DMS153 treated with DMSO at 0.1 percent for 48 hours (cell line): ENCODE results near the gene GPR155.
"Not testable (repeated sequence)": the region's sequence is repeated elsewhere in the genome, so short reads cannot be mapped to it uniquely, and the experiment has no call there.

ENCODE experiments used
- DNase-seq: peaks from one replicate; lab custom pipeline; 2025; ENCODE audit not compliant: unreplicated experiment; lab: John Stamatoyannopoulos, UW

Gene GPR155

DNA sequence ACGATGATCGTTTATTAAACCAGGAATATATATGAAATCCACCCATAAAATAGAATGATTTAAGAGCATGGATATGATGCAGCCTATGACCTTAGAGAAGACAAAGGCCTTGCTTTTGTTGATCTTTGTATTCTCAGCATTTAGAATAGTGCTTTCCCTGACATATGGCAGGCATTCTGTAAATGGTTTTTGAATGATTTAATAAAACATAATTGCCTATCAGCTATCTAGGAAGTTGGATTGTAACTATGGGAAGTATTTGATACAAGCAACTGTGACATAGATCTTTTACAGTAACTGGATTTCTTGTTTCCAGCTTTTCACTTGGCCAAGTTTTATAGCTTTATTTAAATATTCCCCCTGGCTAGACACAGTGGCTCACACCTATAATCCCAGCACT, 5.1 kb upstream of the GPR155 start:
- no peak for DNase-seq

DNA sequence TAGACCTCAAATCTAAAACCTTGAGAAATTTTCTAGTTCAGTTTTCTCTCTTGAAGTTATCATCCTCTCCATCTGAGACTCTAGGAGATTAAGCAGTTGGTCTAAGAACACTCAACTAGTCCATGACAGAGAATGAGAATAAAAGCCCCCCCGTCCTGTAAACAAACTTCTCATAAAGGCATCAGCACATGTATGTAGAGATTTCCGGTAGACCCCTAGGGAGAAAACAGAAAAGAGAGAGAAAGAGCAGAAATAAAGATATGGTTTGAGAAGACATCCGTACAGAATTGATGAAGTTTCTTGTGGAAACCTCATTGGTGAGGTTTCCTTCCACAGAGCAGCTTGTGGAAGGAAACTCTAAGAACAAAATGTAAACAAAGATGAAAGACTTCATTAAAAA, 3.2 kb upstream of the GPR155 start:
- DNase-seq = no peak

DNA sequence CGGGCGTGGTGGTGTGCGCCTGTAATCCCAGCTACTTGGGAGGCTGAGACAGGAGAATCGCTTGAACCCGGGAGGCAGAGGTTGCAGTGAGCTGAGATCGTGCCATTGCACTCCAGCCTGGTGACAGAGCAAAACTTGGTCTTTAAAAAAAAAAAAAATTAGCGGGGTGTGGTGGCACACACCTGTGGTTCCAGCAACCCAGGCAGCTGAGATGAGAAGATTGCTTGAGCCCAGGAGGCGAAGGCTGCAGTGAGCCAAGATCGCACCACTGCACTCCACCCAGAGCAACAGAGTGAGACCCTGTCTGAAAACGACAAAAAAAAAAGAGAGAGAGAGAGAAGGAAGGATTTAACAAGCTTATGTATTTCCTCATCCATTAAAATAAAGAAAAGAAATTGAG, 2.7 kb upstream of the GPR155 start:
- not testable (repeated sequence) for DNase-seq

DNA sequence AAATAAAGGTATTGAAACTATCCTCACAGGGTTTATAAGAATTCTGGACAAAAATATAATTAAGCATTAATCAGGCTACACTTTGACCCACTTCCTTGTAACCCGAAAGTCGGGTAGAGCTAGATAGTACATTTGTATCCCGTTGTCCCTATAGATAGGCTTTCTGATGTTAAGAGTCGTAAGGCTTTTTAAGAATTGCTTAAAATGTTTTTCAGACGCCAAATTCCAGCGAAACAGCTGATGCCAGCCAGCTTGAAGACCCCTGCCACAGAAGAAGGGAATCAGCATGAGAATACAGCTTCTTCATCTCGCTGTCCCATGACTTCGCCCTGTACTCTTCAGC, 962 bp upstream of the GPR155 start:
- DNase-seq = no peak

DNA sequence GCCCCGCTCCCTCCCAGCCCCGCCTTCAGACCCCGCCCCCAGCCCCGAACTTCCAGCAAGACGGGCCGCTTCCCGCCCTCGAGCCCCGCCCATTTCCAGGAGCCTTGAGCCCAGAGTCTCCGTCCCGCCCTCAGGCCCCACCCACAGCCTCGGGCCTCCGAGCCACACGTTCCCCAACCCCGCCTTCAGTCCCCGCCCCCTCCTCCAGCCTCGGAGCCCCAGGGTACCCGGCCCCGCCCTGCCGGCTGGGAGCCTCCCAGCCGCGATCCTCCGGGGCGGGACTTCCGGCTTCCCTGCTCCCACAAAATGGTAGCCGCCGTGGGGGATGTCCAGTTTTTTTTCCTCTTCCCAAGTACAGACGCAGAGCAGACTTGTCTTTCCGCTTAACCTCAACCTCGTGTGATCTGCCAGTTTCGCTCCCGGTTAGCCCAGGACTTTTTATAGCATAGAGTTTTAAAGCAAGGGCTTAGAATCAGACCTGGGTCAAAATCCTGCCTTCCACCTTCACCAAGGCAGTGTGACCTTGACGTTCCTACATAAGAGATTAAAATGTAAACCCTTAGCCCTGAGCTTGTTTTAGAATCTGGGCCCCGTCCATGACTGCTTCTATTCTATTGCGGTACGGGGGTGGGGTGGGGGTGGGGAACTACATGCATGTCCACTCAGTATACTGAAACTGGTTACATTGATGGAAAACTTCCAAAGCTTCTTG, 435 bp upstream of the GPR155 start:
- peak; percentile 82 for DNase-seq

DNA sequence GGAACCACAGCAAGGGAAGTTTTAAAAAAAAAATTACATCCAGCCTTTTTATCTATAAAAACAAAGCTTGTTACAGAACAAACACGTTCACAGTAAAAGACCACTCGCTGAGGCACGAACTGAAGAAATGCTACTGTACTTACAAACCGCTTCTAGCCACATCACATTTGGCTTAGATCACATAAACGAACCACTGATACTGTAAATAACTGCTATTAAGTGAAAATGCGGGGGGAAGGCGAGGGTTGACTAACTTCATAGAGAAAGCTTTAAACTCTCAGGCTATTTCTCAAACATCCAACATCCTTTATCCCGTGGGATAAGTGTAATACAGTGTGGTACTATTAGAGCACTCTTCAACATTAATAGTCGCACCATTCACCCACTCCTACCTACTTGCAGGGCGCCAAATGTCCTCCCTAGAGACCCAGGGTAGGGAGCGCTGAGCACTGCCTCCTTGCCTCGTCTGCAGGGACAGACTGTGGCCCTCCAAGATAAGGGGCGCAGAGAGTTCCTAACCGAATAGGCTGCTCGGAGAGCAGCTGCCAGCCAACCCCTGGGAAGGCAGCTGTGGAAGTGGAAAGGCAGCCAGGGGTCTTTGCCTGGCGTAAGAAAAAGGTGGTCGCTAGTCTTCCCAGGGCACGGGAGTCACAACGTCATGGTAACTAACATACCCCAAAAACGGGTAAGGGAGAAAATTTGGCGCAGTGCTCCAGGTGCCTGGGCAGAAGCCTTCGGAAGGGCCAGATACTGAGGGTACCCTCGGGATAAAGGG, 854 bp downstream of the GPR155 start:
- peak; percentile 14 for DNase-seq

DNA sequence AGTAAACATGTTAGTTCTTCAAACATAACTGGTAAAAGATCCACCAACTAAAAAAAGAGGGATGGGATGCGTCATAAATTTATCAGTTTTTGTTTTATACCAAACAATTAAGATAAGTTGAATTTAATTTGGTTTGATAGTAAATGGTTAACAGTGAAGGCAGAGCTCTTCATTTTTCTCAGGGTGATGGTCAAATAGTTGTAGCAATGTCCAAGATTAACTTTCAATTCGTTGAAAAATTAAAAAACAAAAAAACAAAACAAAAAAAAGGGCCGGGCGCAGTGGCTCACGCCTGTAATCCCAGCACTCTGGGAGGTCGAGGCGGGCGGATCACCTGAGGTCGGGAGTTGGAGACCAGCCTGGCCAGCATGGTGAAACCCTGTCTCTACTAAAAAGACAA, 1.8 kb downstream of the GPR155 start:
- not testable (repeated sequence) for DNase-seq

DNA sequence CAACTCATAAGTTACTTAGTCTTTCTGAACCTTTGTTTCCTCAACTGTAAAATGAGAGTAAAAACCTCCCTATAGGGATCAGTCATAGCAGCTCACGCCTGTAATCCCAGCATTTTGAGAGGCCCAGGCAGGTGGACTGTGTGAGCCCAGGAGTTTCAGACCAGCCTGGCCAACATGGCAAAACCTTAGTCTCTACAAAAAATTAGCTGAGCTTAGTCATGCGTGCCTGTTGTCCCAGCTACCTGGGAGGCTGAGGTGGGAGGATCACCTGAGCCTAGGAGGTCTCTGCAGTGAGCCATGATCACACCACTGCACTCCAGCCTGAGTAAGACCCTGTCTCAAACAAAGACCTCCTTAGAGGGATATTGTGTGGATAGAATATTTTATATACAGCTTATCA, 2.3 kb downstream of the GPR155 start:
- DNase-seq = no peak

DNA sequence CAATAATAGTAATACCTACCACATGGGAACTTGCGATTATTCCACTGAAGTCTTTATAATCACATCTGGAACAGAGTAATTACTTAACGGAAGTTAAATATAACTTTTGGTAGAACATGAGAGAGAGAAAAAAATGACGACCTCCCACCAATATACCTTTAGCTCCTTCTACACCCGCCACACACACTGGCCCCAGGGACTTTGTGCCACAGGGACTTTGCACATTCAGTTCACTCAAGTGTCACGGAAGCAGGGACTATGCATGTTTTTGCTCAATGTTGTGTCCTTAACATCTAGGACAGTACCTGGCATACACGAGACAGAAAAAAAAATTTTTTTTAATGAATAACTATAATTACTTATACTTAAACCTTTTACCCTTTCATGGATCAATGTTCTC, 4.0 kb downstream of the GPR155 start:
- DNase-seq = no peak

DNA sequence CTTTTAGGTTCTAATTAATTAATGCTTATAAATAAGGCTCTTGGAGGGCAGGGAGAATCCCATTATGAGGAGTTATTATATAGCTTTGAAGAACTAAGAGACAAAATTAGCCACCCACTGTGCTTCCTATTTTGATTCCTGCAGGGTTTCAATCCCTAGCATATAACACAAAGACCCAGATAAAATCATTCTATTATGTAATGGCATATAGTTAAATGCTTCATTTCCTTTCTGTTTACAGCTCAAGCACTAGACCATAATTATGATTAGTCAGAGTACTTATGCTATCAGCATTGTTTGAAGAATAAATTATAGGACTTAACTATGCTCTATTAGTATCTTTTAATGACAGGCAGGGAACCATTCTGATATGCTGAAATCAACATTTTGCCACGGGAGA, 9.1 kb downstream of the GPR155 start:
- no peak for DNase-seq

DNA sequence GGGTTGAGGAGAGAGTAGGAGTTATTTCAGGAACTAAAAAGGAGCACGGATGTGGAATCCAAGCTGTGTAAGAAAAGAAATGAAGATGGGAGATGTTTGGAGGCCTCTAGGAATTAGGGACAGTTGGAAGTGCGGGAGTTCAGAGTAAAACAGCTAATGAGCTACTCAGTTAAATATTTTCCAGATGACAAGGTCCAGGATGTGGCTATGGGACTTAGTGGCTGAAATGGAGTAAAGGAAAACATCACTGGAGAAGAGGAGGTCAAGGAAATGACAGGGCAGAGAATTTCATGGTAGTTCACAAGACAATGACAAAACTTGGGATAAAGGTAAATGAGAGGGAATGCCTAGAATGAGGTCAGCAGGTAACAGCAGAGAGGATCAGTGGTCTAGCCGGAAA, 13.0 kb downstream of the GPR155 start:
- DNase-seq = no peak

DNA sequence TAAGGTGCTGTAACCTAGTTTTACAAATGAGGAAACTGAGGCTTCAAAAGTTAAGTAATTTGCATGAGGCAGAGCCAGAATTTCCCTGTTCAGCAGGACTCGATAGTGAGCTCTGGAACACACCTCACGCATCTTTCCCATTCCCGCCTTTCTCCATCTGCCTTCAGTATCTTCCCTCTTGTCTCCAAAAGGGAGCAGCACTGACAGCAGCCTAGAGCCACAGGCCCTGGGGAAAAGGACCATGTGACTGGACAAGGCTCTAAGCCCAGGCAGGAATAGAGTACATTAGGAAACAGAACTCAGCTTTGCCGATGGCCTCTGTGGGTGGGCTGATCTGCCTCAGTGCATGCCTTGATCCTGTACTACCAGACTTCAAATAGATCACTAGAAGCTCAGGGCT, 21.5 kb downstream of the GPR155 start:
- DNase-seq = no peak

DNA sequence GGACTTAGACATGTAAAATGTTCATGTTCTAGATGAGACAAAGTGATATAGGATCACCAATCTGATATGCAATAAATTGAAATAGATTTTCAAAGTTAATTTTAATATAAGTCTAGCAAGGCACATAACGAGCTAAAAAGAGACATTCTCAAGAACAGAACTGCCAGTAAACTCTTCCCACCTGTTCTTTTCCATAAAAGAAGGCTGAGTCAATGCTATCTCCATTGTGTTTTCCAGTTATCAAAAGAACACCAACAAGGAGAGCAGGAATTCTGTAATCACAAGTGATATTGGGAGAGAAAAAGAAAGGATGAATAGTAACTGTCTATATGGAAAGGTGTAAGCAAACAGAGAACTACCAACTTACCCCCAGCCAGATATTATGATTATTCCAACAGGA, 25.6 kb downstream of the GPR155 start:
- no peak for DNase-seq

DNA sequence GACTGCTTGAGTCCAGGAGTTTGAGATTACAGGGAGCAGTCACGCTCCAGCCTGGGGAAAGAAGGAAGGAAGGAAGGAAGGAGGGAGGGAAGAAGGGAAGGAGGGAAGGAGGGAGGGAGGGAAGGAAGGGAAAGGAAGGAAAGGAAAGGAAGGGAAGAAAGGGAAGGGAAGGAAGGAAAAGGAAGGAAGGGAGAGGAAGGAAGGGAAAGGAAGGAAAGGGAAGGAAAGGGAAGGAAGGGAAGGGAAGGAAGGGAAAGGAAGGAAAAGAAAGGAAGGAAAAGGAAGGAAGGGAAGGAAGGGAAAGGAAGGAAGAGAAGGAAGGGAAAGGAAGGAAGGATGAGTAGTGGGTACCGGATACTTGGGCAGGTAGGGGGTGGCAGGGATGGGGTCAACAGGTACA, 32.3 kb downstream of the GPR155 start:
- DNase-seq = no peak

DNA sequence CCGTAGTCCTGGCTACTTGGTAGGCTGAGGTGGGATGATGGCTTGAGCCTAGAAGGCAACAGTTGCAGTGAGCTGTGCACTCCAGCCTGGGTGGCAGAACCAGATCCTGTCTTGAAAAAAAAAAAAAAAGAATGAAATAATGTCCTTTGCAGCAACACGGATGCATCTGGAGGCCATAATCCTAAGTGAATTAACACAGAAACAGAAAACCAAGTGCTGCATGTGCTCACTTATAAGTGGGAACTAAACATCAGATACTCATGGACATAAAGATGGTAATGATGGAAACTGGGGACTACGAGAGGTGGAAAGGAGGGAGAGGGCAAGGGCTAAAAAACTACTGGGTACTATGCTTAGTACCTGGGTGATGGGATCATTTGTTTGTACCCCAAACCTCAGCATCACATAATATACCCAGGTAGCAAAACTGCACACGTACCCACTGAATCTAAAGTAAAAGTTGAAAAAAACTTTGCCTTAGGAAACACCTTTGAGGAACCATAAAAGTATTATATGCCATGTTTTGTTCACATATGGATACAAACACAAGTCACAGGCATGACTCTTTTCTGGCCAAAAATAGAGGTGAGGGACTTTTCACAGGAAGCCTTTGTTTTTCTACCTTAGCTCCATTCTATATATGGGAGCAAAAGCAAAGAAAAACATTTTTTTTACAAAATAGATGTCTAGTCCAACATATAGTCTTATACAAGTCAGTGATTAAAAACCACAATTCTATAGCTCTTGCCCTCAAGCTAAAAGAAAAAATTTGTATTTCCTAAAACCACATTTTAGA, 36.6 kb downstream of the GPR155 start:
- DNase-seq = no peak

DNA sequence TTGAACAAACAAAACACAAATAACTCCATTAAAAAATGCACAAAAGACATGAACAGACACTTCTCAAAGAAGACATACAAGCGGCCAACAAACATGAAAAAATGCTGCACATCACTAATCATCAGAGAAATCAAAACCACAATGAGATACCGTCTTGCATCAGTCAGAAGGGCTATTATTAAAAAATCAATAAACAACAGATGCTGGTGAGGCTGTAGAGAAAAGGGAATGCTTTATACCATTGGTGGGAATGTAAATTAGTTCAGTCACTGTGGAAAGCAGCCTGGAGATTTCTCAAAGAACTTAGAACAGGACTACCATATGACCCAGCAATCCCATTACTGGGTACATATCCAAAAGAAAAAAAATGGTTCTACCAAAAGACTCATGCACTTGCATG, 37.8 kb downstream of the GPR155 start:
- no peak for DNase-seq

DNA sequence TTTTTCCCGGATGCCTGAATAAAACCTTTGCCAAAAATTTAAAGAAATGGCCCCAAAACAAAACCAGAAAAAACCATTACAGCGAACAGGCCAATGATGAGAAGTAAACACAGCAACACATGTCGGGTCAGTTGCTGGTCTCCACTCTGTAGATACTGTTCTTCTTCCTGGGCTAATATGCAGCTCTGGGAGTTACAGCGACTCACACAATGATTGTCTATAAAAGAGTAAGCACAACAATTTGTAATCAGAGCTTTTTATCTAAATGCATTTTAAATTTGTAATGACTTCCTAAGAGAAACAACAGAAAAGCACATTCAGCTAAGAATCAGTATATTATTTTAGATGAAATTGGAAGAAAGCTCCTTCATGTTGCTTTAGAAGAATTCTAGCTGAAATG, 40.3 kb downstream of the GPR155 start:
- no peak for DNase-seq

DNA sequence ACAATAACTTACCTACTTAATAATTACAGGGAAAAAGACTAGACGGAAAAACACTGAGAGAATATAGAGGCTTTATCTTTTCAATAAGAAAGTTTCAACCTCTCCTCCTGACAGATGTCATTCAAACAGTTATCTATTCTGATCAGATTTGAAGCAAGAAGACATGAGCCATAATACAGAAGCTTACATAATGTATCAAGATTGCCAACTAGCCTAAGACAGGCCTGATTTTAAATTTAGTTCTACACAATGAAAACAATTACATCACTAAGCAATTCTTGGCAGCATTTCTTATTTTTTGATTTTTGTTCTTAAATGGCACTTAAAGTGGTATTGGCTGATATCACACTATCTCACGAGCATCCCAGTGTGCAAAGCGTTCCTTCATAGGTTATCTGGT, 41.6 kb downstream of the GPR155 start:
- no peak for DNase-seq

DNA sequence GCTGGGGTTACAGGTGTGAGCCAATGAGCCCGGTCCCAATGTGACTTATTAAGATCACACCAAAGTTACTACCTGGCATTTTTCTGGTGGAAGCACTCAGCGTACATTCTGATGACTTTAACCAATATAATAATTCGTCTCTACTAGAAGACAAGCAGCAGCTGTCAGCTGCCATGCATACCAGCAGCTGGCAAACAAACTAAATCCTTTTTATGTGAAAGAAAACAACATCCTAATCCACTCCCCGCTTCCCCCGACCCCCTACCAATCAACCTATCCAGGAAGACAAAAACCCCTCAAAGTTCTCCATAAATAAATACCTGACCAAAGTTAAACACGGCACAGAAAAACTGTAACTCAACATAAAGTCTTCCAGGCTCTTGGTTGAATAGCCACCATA, 42.1 kb downstream of the GPR155 start:
- DNase-seq = no peak

DNA sequence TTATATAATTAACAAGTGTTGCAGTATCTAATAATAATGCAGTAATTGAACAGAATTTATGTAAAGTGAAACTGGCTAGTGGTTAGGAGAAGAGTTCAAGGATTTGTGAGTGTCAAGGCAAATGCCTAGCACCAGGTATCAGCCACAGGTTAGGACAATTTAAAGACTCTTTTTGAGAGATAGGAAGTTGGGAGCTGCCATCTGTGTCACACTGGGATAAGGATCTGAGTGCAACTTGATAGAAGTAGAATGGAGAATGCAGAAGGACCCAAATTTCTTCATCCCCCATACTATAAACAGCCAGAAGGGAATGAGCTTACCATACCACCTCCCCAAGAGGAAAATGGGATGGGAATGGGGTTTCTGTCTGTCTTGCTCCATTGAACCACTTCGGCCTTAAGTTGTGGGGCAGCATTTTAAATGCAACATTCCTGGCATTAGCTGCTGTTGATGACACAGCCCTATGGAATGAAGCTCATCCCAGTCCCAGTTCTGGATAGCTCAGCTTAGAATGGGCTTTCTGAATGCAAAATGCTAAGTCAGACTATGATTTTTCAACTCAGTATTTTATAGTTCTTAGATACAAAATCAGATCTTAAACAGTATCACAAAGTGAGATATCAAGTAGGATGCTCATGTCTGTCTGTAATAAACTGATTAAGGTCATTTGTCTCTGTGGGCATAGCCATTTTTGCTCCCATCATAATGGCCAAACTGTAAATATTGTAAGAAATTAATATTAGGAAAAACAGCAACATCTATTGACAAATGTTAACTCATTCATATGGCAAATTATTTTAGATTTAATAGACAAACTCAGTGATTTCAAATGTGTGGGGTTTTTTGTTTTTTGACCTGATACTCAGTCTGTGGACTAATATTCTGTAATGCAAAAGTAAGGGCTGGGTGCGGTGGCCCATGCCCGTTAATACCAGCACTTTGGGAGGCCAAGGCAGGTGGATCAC, 44.0 kb downstream of the GPR155 start:
- no peak for DNase-seq

DNA sequence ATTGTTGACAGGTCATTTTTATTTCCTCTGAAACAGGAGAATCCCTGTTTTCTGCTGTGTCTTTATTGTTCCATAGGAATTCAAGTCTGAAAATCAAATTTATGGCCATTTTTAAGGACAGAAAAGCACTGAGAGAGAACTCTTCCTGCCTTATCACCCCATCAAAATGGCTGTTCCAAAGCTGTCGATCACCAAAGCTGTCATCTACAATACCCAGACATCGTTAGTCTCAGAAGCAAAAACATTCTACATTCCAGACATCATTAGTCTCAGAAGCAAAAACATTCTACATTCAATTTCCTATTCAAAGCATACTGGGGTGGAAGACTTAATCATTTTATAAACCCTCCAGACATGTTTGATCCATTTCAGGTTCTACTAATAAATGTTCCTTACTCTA, 46.9 kb downstream of the GPR155 start:
- no peak for DNase-seq
